ENCODE measurements around the gene CRKL.

CRKL gene

DNA sequence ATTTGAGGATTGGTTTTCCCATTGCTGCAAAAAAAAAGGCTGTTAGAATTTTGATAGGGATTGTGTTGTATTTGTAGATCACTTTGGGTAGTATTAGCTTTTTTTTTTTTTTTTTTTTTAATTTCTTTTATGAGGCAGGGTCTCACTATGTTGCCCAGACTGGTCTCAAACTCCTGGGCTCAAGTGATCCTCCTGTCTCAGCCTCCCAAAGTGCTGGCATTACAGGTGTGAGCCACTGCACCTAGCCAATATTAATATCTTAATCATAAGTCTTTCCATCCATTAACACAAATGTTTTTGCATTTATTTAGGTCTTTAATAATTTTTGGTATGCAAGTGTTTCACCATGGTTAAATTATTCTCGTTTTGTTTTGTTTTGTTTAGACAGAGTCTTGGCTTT lies 26.8 kb downstream of the CRKL start:
- no peak for DNase-seq (ENCODE audit: low read depth)
- no peak overlapping the region for H3K4me3 ChIP-seq (ENCODE audit: low read depth, low read length)
- TF ChIP-seq, protein P1, sequence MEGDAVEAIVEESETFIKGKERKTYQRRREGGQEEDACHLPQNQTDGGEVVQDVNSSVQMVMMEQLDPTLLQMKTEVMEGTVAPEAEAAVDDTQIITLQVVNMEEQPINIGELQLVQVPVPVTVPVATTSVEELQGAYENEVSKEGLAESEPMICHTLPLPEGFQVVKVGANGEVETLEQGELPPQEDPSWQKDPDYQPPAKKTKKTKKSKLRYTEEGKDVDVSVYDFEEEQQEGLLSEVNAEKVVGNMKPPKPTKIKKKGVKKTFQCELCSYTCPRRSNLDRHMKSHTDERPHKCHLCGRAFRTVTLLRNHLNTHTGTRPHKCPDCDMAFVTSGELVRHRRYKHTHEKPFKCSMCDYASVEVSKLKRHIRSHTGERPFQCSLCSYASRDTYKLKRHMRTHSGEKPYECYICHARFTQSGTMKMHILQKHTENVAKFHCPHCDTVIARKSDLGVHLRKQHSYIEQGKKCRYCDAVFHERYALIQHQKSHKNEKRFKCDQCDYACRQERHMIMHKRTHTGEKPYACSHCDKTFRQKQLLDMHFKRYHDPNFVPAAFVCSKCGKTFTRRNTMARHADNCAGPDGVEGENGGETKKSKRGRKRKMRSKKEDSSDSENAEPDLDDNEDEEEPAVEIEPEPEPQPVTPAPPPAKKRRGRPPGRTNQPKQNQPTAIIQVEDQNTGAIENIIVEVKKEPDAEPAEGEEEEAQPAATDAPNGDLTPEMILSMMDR (IDR thresholded peaks at IDR 0.05; ENCODE audit: low read depth, low read length) = no peak
- no peak for TF ChIP-seq POLR2A (IDR thresholded peaks at IDR 0.05; ENCODE audit: extremely low read depth, insufficient read length)
- no peak for TF ChIP-seq MYC (IDR thresholded peaks at IDR 0.05; ENCODE audit: low read depth, low read length)

DNA sequence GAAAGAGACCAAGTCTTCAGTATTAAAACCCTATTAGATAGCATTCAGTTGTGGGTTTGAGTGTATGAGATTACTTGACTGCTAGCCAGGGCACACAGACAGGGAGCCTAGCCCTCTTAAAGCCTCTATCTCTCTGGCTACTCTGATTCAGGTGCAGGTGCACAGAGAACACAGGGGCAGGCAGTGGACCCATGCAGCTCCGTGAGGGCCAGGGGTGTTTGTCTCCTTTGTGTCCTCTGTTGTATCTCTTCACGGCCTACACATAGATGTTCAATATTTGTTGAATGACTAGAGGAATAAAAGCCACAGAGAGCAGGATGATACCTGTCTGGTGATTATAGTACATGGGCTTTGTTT lies 28.3 kb downstream of the CRKL start:
- DNase-seq (ENCODE audit: low read depth) = no peak
- H3K4me3 ChIP-seq (ENCODE audit: low read depth, low read length) = no peak overlapping the region
- TF ChIP-seq, protein P2, sequence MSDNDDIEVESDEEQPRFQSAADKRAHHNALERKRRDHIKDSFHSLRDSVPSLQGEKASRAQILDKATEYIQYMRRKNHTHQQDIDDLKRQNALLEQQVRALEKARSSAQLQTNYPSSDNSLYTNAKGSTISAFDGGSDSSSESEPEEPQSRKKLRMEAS (IDR thresholded peaks at IDR 0.05; ENCODE audit: low read depth, low read length) = no peak
- TF ChIP-seq MYC (IDR thresholded peaks at IDR 0.05; ENCODE audit: low read depth, low read length) = no peak
- TF ChIP-seq, protein P1 (IDR thresholded peaks at IDR 0.05; ENCODE audit: low read depth, low read length) = no peak
- TF ChIP-seq POLR2A (IDR thresholded peaks at IDR 0.05; ENCODE audit: extremely low read depth, insufficient read length) = no peak

DNA sequence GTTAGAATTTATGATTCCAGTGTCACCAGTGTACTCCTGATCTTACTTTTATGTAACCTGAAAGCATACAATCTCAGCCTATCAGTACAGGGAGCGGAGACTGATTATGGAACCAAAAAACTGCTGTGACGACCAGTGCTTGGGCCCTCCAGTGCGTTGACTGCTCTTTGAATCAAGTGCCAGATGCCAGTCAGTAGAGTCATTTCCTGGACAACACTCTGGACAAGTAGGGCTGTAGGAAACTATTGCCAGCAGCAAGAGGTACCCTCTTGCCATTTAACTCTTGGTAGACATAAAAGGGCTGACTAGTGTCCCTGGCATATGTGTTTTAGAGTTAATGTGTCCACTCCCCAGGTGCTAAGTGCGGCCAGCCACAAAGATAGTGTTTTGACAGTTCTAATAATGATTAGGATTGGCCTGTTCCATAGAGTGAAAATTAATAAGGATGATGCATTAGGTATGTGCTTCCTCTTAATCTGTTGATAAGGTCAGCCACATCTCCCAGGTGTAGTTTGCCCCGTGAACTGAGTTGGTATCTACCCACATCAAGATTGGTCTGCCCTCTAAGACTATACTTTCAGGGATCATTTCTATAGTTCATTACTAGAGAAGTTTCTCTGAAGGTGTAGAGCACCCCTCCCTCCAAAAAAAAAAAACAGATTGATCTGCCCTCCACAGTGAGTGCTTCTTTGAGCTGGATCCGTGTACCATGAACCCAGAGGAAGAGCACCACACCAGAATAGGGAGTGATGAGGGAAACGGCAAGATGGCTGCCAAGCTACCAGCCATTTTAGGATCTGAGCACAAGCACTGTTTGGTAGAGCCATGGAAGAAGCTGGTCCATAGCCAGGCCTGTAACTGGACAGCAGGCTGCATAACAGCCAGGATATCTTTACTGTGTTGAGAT lies 29.1 kb downstream of the CRKL start:
- TF ChIP-seq, protein P1 (IDR thresholded peaks at IDR 0.05; ENCODE audit: low read depth, low read length) = no peak
- TF ChIP-seq, protein P2 (IDR thresholded peaks at IDR 0.05; ENCODE audit: low read depth, low read length) = no peak
- TF ChIP-seq MYC (IDR thresholded peaks at IDR 0.05; ENCODE audit: low read depth, low read length) (no peak), POLR2A (IDR thresholded peaks at IDR 0.05; ENCODE audit: extremely low read depth, insufficient read length) (no peak)
- no peak overlapping the region for H3K4me3 ChIP-seq (ENCODE audit: low read depth, low read length)
- no peak for DNase-seq (ENCODE audit: low read depth)

DNA sequence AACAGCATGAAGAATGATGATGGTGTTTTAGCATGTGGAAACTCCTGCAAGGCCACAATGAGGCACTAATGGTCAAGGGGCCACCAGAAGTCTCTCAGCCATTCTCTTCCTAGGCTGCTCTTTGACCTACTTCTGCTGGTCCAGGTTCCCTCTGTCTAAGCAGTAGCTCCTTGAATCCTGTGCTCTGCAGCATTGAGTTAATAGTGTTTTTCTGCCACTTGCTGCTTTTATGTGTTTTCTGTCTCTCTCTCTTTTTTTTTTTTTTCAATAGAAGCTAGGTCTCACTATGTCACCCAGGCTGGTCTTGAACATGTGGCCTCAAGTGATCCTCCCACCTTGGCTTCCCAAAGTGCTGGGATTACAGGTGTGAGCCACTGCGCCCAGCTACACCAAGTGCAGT lies 29.8 kb downstream of the CRKL start:
- TF ChIP-seq, protein P2 (IDR thresholded peaks at IDR 0.05; ENCODE audit: low read depth, low read length) = no peak
- no peak for TF ChIP-seq POLR2A (IDR thresholded peaks at IDR 0.05; ENCODE audit: extremely low read depth, insufficient read length)
- TF ChIP-seq MYC (IDR thresholded peaks at IDR 0.05; ENCODE audit: low read depth, low read length) = no peak
- TF ChIP-seq, protein P1 (IDR thresholded peaks at IDR 0.05; ENCODE audit: low read depth, low read length) = no peak
- no peak for DNase-seq (ENCODE audit: low read depth)
- H3K4me3 ChIP-seq (ENCODE audit: low read depth, low read length) = no peak overlapping the region

DNA sequence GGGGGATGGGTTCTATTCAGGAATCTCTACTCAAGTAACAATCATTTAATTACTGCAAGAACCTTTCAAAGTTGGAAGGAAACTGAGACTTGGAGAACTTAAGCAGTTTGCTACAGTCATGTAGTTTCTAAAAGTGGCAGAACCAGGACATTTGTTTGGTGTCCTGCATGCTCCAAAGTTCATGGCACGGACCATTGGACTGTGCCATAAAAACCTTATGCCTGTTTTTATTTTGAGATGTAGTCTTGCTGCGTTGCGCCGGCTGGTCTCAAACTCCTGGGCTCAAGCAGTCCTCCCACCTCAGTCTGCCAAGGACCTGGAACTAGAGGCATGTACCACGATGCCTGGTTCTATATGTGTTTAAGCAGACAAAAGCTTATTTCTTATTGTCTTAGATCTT lies 31.2 kb downstream of the CRKL start:
- no peak for DNase-seq (ENCODE audit: low read depth)
- no peak for TF ChIP-seq POLR2A (IDR thresholded peaks at IDR 0.05; ENCODE audit: extremely low read depth, insufficient read length)
- TF ChIP-seq, protein P1 (IDR thresholded peaks at IDR 0.05; ENCODE audit: low read depth, low read length) = no peak
- no peak for TF ChIP-seq MYC (IDR thresholded peaks at IDR 0.05; ENCODE audit: low read depth, low read length)
- TF ChIP-seq, protein P2 (IDR thresholded peaks at IDR 0.05; ENCODE audit: low read depth, low read length) = no peak

More for the DNA sequence above, 31.2 kb downstream of the CRKL start:
- H3K4me3 ChIP-seq (ENCODE audit: low read depth, low read length) = no peak overlapping the region

Measured in NB4 (cell line).